Measurements from ENCODE around the gene MAMDC4. TPM values are rescaled to one million over a fixed set of nuclear protein-coding genes. Genes with fewer than 3 reads are reported as not detected.

MAMDC4 gene

GRCh38 chr9:136907011-136907914 lies 55.1 kb downstream of the MAMDC4 start:
- DNase-seq (ENCODE audit: low read depth in 1 of 2, low spot score in 1 of 2) = no peak
- H3K4me3 ChIP-seq (replicated peaks; ENCODE audit: insufficient read depth, low read length) = no peak overlapping the region
- no peak overlapping the region for H3K27ac ChIP-seq (replicated peaks)
- no peaks in the 10 kb centered on the region for H3K27me3 ChIP-seq (ENCODE audit: insufficient read depth, poor library complexity, severe bottlenecking)
- TF ChIP-seq REST (IDR thresholded peaks at IDR 0.05; ENCODE audit: insufficient replicate concordance, low read depth) (no peak), CTCF (IDR thresholded peaks at IDR 0.05; ENCODE audit: insufficient read depth, low read length) (no peak), POLR2AphosphoS5 (IDR thresholded peaks at IDR 0.05; ENCODE audit: low read depth) (no peak), GABPA (IDR thresholded peaks at IDR 0.05; ENCODE audit: low read depth) (no peak), SPI1 (IDR thresholded peaks at IDR 0.05; ENCODE audit: borderline replicate concordance, low read depth) (no peak)

Small RNA genes lying within 50 kb of the gene (microRNA-seq; reads per million reads assigned to microRNA genes)
- gene MIR4292 (not detected), gene MIR4479 (2.1 reads per million)
